Measurements from ENCODE around the gene APCDD1.

- TF ChIP-seq CTCF (IDR thresholded peaks at IDR 0.05; ENCODE audit: low read depth, low read length, missing input control) (no peak), ZBTB33 (IDR thresholded peaks at IDR 0.05) (no peak), REST (IDR thresholded peaks at IDR 0.05) (no peak), RAD21 (IDR thresholded peaks at IDR 0.05) (no peak), EGR1 (IDR thresholded peaks at IDR 0.05; ENCODE audit: low read depth in 2 of 2) (no peak), SP1 (IDR thresholded peaks at IDR 0.05) (no peak), GABPA (IDR thresholded peaks at IDR 0.05 in 1 of 2, conservative IDR thresholded peaks at IDR 0.05 in 1 of 2) (no peak), TAF1 (conservative IDR thresholded peaks at IDR 0.05) (no peak), RXRA (IDR thresholded peaks at IDR 0.05) (no peak), ATF3 (IDR thresholded peaks at IDR 0.05) (no peak), HNF4A (conservative IDR thresholded peaks at IDR 0.05) (no peak), JUND (IDR thresholded peaks at IDR 0.05) (no peak), FOXA1 (IDR thresholded peaks at IDR 0.05) (no peak)
Observed at GRCh38 chr18:10524507-10525370, 70.3 kb downstream of the APCDD1 start.

Measured in liver (tissue), 3 donors.